Neutrophil (primary cell): ENCODE results near the gene LILRB5.
A peak's percentile ranks its signal among the peaks of the same experiment; 100 is the strongest.

Source experiments
- H3K27ac ChIP-seq: fragments of 200-600 bp; sonication (generic); 2 replicates; pipeline ENCODE4 v1.5.1; 2016; ENCODE audit warnings: mild to moderate bottlenecking, moderate library complexity
- H3K27me3 ChIP-seq: fragments of 200-600 bp; sonication (generic); 2 replicates; pipeline ENCODE4 v1.6.0; 2016; ENCODE audit warnings: mild to moderate bottlenecking
- H3K36me3 ChIP-seq: fragments of 200-600 bp; sonication (generic); 2 replicates; pipeline ENCODE4 v1.5.1; 2017
- H3K4me1 ChIP-seq, 2 experiments: fragments of 200-600 bp in 1 of 2; sonication (generic) in 1 of 2; 1 replicate in 1 of 2; 2 replicates in 1 of 2; pipeline versions ENCODE4 v1.5.1 to v1.6.1; 2013 to 2016; ENCODE audit warnings: low read depth in 1 of 2, low read length in 1 of 2, mild to moderate bottlenecking in 1 of 2, moderate library complexity in 1 of 2; ENCODE audit not compliant: control insufficient read depth in 1 of 2, insufficient read depth in 1 of 2
- H3K4me3 ChIP-seq, 2 experiments: fragments of 200-600 bp in 1 of 2; sonication (generic) in 1 of 2; 1 replicate in 1 of 2; 2 replicates in 1 of 2; pipeline ENCODE4 v1.5.1; 2013 to 2016; ENCODE audit warnings: low read depth in 1 of 2, low read length in 1 of 2, mild to moderate bottlenecking in 1 of 2, moderate library complexity in 1 of 2
- H3K9me3 ChIP-seq: fragments of 200-600 bp; sonication (generic); 2 replicates; pipeline ENCODE4 v1.5.1; 2016
- CTCF ChIP-seq: fragments of 200-600 bp; sonication (generic); IDR thresholded peaks from 2 replicates; pipeline ENCODE4 v1.5.1; 2016; ENCODE audit warnings: antibody characterized with exemption

LILRB5 gene

GRCh38 chr19:54266133-54266532, 9.1 kb upstream of the LILRB5 start:
- H3K27ac ChIP-seq = peak overlapping the region; percentile 42
- H3K36me3 ChIP-seq = no peaks in the 10 kb centered on the region
- H3K9me3 ChIP-seq = no peaks in the 10 kb centered on the region
- peaks cover 55% of the 10 kb centered on the region in 2 experiments for H3K4me1 ChIP-seq
- peak; percentile 78 for TF ChIP-seq CTCF
- H3K4me3 ChIP-seq = no peak overlapping the region
- H3K27me3 ChIP-seq = no peaks in the 10 kb centered on the region

- peaks cover 5% of the 10 kb centered on the region for H3K27me3 ChIP-seq
- H3K27ac ChIP-seq = no peak overlapping the region
- no peak for TF ChIP-seq CTCF
- no peaks in the 10 kb centered on the region for H3K36me3 ChIP-seq
- H3K4me3 ChIP-seq = no peak overlapping the region
- H3K9me3 ChIP-seq = no peaks in the 10 kb centered on the region
- H3K4me1 ChIP-seq = peaks cover 18% of the 10 kb centered on the region in 2 experiments
Observed at GRCh38 chr19:54262470-54262869, 5.4 kb upstream of the LILRB5 start.

- no peak for TF ChIP-seq CTCF
- Histone ChIP-seq H3K27ac (no peak overlapping the region), H3K36me3 (no peaks in the 10 kb centered on the region), H3K4me3 (no peak overlapping the region), H3K9me3 (no peaks in the 10 kb centered on the region), H3K4me1 (peaks cover 14% of the 10 kb centered on the region in 2 experiments), H3K27me3 (peaks cover 10% of the 10 kb centered on the region)
Observed at GRCh38 chr19:54262066-54262465, 5.0 kb upstream of the LILRB5 start.

GRCh38 chr19:54256250-54257115, 590 bp downstream of the LILRB5 start:
- no peak overlapping the region for H3K4me3 ChIP-seq
- TF ChIP-seq CTCF = no peak
- peaks cover 22% of the 10 kb centered on the region for H3K27me3 ChIP-seq
- H3K27ac ChIP-seq = no peak overlapping the region
- no peaks in the 10 kb centered on the region for H3K36me3 ChIP-seq
- H3K9me3 ChIP-seq = no peaks in the 10 kb centered on the region
- H3K4me1 ChIP-seq = peaks cover 10% of the 10 kb centered on the region in 2 experiments

- peaks cover 10% of the 10 kb centered on the region in 2 experiments for H3K4me1 ChIP-seq
- no peak overlapping the region for H3K27ac ChIP-seq
- no peak for TF ChIP-seq CTCF
- H3K36me3 ChIP-seq = no peaks in the 10 kb centered on the region
- H3K9me3 ChIP-seq = no peaks in the 10 kb centered on the region
- H3K4me3 ChIP-seq = no peak overlapping the region
- peaks cover 22% of the 10 kb centered on the region for H3K27me3 ChIP-seq
Observed at GRCh38 chr19:54255105-54255775, 1.8 kb downstream of the LILRB5 start.
